Measurements from ENCODE around the gene KCNK1. TPM values are rescaled to one million over a fixed set of nuclear protein-coding genes. Genes with fewer than 3 reads are reported as not detected.

The KCNK1 gene
- total RNA-seq = not detected
- not detected for polyA plus RNA-seq

DNA sequence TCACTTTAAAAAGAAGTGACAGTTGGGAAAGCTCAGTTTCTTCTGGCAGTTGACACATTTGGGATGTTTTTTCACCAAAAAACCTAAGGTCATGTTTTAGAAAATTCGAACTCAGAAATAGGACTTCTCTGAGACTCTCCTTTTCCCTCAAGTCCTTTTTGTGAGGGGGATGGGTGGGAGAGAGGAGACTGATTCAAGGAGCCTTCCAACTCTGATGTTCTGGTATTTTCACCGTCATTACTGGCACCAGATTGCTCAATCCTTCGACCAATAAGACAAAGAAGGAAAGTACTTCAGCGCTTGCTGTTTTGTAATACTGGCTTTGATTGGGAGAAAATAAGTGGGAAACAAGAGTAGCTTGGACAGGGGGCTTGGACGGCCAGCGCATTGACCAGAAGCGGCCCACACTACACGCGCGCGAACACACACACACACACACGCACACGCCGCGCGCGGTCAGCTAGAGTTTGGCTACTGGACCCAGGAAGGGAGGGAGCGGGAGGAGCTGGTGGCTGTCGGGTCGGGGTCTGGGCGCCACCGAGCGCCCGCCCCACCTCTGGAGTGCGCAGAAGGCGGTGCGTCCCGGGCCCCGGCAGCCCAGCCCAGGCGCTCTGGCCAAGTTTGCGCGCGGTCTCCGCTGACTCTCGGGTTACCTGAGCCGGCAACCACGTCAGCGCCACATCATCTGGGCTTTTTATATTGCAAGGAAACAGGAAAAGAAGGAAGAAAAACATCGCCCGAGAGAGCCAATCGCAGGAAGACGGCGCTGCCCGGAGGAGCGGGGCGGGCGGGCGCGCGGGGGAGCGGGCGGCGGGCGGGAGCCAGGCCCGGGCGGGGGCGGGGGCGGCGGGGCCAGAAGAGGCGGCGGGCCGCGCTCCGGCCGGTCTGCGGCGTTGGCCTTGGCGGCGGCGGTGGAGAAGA, at the start of gene KCNK1:
TSS of gene KCNK1 (plus strand) at position 855 of the 921 bp plus-strand sequence. CDS start at position 921, 66 bp downstream.
- Mint-ChIP-seq H3K9me3 (peaks cover 0 to 3% (median 0%) of the 10 kb centered on the region in 8 donors), H3K36me3 (no peaks in the 10 kb centered on the region), H3K27ac (no peak within 1 kb of the TSS), H3K27me3 (peaks cover 35 to 44% of the 10 kb centered on the region in 2 donors), H3K4me1 (peaks cover 0 to 17% (median 4%) of the 10 kb centered on the region in 4 donors), H3K4me3 (peak within 1 kb of the TSS; percentile 8 to 68 (median 26))
- intact Hi-C loops (cut with micrococcal nuclease) = no loop called here
- H3K4me3 ChIP-seq (ENCODE audit: low read length in 2 of 2) = no peak within 1 kb of the TSS
- H3K27ac ChIP-seq (ENCODE audit: low read depth, low read length) = no peak within 1 kb of the TSS
- no peaks in the 10 kb centered on the region for H3K9me3 ChIP-seq (ENCODE audit: control insufficient read depth in 1 of 2, low read length in 2 of 2)
- H3K27me3 ChIP-seq (ENCODE audit: insufficient read depth, low read length) = peaks cover 4% of the 10 kb centered on the region
- H3K4me1 ChIP-seq (ENCODE audit: insufficient read depth, low read length) = no peaks in the 10 kb centered on the region
- no peaks in the 10 kb centered on the region for H3K36me3 ChIP-seq (ENCODE audit: insufficient read depth, low read length)
- POLR2A ChIA-PET (ENCODE audit: partially characterized antibody) = no interaction called here
- DNase-seq = no peak
- CTCF ChIA-PET (ENCODE audit: partially characterized antibody) = no interaction called here

GRCh38 chr1:233565313-233565712, 48.6 kb upstream of the KCNK1 start:
- intact Hi-C loops (cut with micrococcal nuclease) = no loop called here
- ChIA-PET CTCF (ENCODE audit: partially characterized antibody) (no interaction called here), POLR2A (ENCODE audit: partially characterized antibody) (no interaction called here)
- H3K4me3 Mint-ChIP-seq = no peak overlapping the region
- DNase-seq = no peak
- no peaks in the 10 kb centered on the region for H3K27me3 ChIP-seq (ENCODE audit: insufficient read depth, low read length)
- peaks cover 0 to 10% of the 10 kb centered on the region in 2 donors for H3K27me3 Mint-ChIP-seq
- no peak overlapping the region for H3K27ac ChIP-seq (ENCODE audit: low read depth, low read length)
- no peaks in the 10 kb centered on the region for H3K9me3 ChIP-seq (ENCODE audit: control insufficient read depth in 1 of 2, low read length in 2 of 2)
- no peaks in the 10 kb centered on the region for H3K4me1 Mint-ChIP-seq
- no peak overlapping the region for H3K4me3 ChIP-seq (ENCODE audit: low read length in 2 of 2)
- H3K27ac Mint-ChIP-seq = no peak overlapping the region
- H3K9me3 Mint-ChIP-seq = peaks cover 0 to 40% (median 22%) of the 10 kb centered on the region in 8 donors
- no peaks in the 10 kb centered on the region for H3K36me3 ChIP-seq (ENCODE audit: insufficient read depth, low read length)
- H3K36me3 Mint-ChIP-seq = no peaks in the 10 kb centered on the region
- H3K4me1 ChIP-seq (ENCODE audit: insufficient read depth, low read length) = no peaks in the 10 kb centered on the region

DNA sequence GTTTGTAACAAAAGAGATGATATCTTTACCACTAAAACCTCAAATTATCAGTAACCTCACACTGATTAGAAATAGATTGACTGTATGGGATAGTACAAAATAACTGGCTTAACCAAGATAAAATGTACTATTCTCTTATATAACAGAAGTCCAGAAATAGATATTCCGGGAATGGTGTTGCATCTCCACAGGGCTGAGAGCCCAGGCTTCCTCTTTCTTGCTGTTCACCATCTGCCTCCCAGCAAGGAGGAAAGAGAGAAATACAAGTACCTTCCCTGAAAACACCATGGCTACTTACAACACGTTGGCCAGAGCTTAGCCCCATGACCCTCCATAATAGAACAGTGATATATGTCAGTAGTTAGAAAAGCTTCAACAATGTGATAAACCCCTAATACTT, 47.0 kb upstream of the KCNK1 start:
- POLR2A ChIA-PET (ENCODE audit: partially characterized antibody) = no interaction called here
- peaks cover 2 to 10% of the 10 kb centered on the region in 2 donors for H3K27me3 Mint-ChIP-seq
- H3K4me1 Mint-ChIP-seq = no peaks in the 10 kb centered on the region
- H3K9me3 ChIP-seq (ENCODE audit: control insufficient read depth in 1 of 2, low read length in 2 of 2) = no peaks in the 10 kb centered on the region
- no peak overlapping the region for H3K4me3 ChIP-seq (ENCODE audit: low read length in 2 of 2)
- no peak overlapping the region for H3K4me3 Mint-ChIP-seq
- no peak overlapping the region for H3K27ac ChIP-seq (ENCODE audit: low read depth, low read length)
- CTCF ChIA-PET (ENCODE audit: partially characterized antibody) = no interaction called here
- no peak for DNase-seq
- H3K27ac Mint-ChIP-seq = no peak overlapping the region
- peaks cover 0 to 28% (median 17%) of the 10 kb centered on the region in 8 donors for H3K9me3 Mint-ChIP-seq
- no peaks in the 10 kb centered on the region for H3K27me3 ChIP-seq (ENCODE audit: insufficient read depth, low read length)
- intact Hi-C loops (cut with micrococcal nuclease) = no loop called here
- H3K4me1 ChIP-seq (ENCODE audit: insufficient read depth, low read length) = no peaks in the 10 kb centered on the region
- no peaks in the 10 kb centered on the region for H3K36me3 Mint-ChIP-seq
- no peaks in the 10 kb centered on the region for H3K36me3 ChIP-seq (ENCODE audit: insufficient read depth, low read length)

- Mint-ChIP-seq H3K36me3 (no peaks in the 10 kb centered on the region), H3K27me3 (peaks cover 6 to 9% of the 10 kb centered on the region in 2 donors), H3K4me1 (no peaks in the 10 kb centered on the region), H3K4me3 (no peak overlapping the region), H3K9me3 (peaks cover 0 to 11% (median 6%) of the 10 kb centered on the region in 8 donors), H3K27ac (no peak overlapping the region)
- Histone ChIP-seq H3K9me3 (ENCODE audit: control insufficient read depth in 1 of 2, low read length in 2 of 2) (no peaks in the 10 kb centered on the region), H3K4me3 (ENCODE audit: low read length in 2 of 2) (no peak overlapping the region), H3K27ac (ENCODE audit: low read depth, low read length) (no peak overlapping the region), H3K27me3 (ENCODE audit: insufficient read depth, low read length) (no peaks in the 10 kb centered on the region), H3K4me1 (ENCODE audit: insufficient read depth, low read length) (no peaks in the 10 kb centered on the region), H3K36me3 (ENCODE audit: insufficient read depth, low read length) (no peaks in the 10 kb centered on the region)
- ChIA-PET POLR2A (ENCODE audit: partially characterized antibody) (no interaction called here), CTCF (ENCODE audit: partially characterized antibody) (no interaction called here)
- intact Hi-C loops (cut with micrococcal nuclease) = no loop called here
- DNase-seq = no peak
Observed at GRCh38 chr1:233569636-233570035, 44.3 kb upstream of the KCNK1 start.

DNA sequence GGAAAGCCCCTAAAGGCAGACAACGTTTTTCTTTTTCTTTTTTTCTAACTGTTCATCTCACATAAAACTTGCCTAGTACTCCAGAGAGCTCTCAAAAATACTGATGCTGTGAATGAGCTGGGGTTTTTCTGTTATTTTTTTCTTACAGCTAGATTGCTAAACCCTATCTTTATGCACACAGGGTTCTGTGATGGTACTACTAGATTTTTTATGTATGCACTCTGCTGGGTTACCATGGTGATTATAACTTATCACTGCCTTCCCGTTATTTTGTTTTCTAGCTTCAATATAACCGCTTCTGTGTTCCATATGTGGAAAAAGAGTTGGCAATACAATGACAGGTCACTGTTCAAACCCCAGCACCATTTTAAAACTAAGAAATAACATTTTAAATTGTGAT, 43.7 kb upstream of the KCNK1 start:
- Histone ChIP-seq H3K27me3 (ENCODE audit: insufficient read depth, low read length) (no peaks in the 10 kb centered on the region), H3K27ac (ENCODE audit: low read depth, low read length) (no peak overlapping the region), H3K9me3 (ENCODE audit: control insufficient read depth in 1 of 2, low read length in 2 of 2) (no peaks in the 10 kb centered on the region), H3K4me1 (ENCODE audit: insufficient read depth, low read length) (no peaks in the 10 kb centered on the region), H3K36me3 (ENCODE audit: insufficient read depth, low read length) (no peaks in the 10 kb centered on the region), H3K4me3 (ENCODE audit: low read length in 2 of 2) (no peak overlapping the region)
- ChIA-PET POLR2A (ENCODE audit: partially characterized antibody) (no interaction called here), CTCF (ENCODE audit: partially characterized antibody) (no interaction called here)
- H3K27me3 Mint-ChIP-seq = peaks cover 6 to 9% of the 10 kb centered on the region in 2 donors
- intact Hi-C loops (cut with micrococcal nuclease) = no loop called here
- H3K4me3 Mint-ChIP-seq = no peak overlapping the region
- DNase-seq = no peak
- H3K9me3 Mint-ChIP-seq = peaks cover 0 to 11% (median 4%) of the 10 kb centered on the region in 8 donors
- no peaks in the 10 kb centered on the region for H3K4me1 Mint-ChIP-seq
- no peaks in the 10 kb centered on the region for H3K36me3 Mint-ChIP-seq
- no peak overlapping the region for H3K27ac Mint-ChIP-seq

DNA sequence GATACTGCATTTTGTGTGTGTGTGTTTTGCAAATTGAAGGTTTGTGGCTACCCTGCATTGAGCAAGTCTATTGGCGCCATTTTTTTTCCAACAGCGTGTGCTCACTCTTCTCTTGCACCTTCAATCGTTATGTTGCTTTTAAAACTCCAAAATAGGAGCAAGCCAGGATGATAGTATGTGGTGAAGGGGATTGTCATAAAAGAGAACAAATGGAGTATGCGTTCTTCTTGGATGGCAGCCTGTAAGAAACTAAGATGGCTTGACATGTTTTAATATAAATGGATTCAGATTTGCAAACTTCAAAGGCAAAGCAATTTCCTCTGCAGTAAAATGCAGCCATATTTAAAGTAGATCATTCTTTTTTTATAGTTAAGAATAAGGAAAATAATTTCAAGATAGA, 43.2 kb upstream of the KCNK1 start:
- DNase-seq = no peak
- H3K36me3 ChIP-seq (ENCODE audit: insufficient read depth, low read length) = no peaks in the 10 kb centered on the region
- Mint-ChIP-seq H3K9me3 (peaks cover 0 to 8% (median 0%) of the 10 kb centered on the region in 8 donors), H3K27me3 (peaks cover 6 to 9% of the 10 kb centered on the region in 2 donors), H3K4me3 (no peak overlapping the region), H3K4me1 (no peaks in the 10 kb centered on the region), H3K27ac (no peak overlapping the region), H3K36me3 (no peaks in the 10 kb centered on the region)
- H3K27me3 ChIP-seq (ENCODE audit: insufficient read depth, low read length) = no peaks in the 10 kb centered on the region
- no peak overlapping the region for H3K4me3 ChIP-seq (ENCODE audit: low read length in 2 of 2)
- intact Hi-C loops (cut with micrococcal nuclease) = no loop called here
- H3K27ac ChIP-seq (ENCODE audit: low read depth, low read length) = no peak overlapping the region
- no peaks in the 10 kb centered on the region for H3K9me3 ChIP-seq (ENCODE audit: control insufficient read depth in 1 of 2, low read length in 2 of 2)
- H3K4me1 ChIP-seq (ENCODE audit: insufficient read depth, low read length) = no peaks in the 10 kb centered on the region
- ChIA-PET POLR2A (ENCODE audit: partially characterized antibody) (no interaction called here), CTCF (ENCODE audit: partially characterized antibody) (no interaction called here)

GRCh38 chr1:233572896-233573295, 41.0 kb upstream of the KCNK1 start:
- intact Hi-C loops (cut with micrococcal nuclease) = no loop called here
- Histone ChIP-seq H3K4me3 (ENCODE audit: low read length in 2 of 2) (no peak overlapping the region), H3K4me1 (ENCODE audit: insufficient read depth, low read length) (no peaks in the 10 kb centered on the region), H3K9me3 (ENCODE audit: control insufficient read depth in 1 of 2, low read length in 2 of 2) (no peaks in the 10 kb centered on the region), H3K36me3 (ENCODE audit: insufficient read depth, low read length) (no peaks in the 10 kb centered on the region), H3K27me3 (ENCODE audit: insufficient read depth, low read length) (no peaks in the 10 kb centered on the region), H3K27ac (ENCODE audit: low read depth, low read length) (no peak overlapping the region)
- H3K27me3 Mint-ChIP-seq = peaks cover 5 to 6% of the 10 kb centered on the region in 2 donors
- no peak for DNase-seq
- POLR2A ChIA-PET (ENCODE audit: partially characterized antibody) = no interaction called here
- H3K4me1 Mint-ChIP-seq = no peaks in the 10 kb centered on the region
- CTCF ChIA-PET (ENCODE audit: partially characterized antibody) = no interaction called here
- peaks cover 0 to 5% (median 0%) of the 10 kb centered on the region in 8 donors for H3K9me3 Mint-ChIP-seq
- no peak overlapping the region for H3K4me3 Mint-ChIP-seq
- H3K27ac Mint-ChIP-seq = no peak overlapping the region
- no peaks in the 10 kb centered on the region for H3K36me3 Mint-ChIP-seq

Measured in CD4-positive, alpha-beta memory T cell (primary cell).